HG03039 (cell line): ENCODE data around the gene PYY.

Experiments
- ATAC-seq: cut with Tn5 transposase; IDR thresholded peaks from one replicate; pipeline ENCODE4 v1.9.1; 2021; ENCODE audit warnings: mild to moderate bottlenecking, moderate library complexity; ENCODE audit not compliant: unreplicated experiment

PYY gene

GRCh38 chr17:43917348-43918025 lies 36.3 kb downstream of the PYY start:
- no peak for ATAC-seq

GRCh38 chr17:43917016-43917347 lies 36.8 kb downstream of the PYY start:
- ATAC-seq, result no peak

- no peak for ATAC-seq
These were observed 37.4 kb downstream of the PYY start for GRCh38 chr17:43916385-43916784.

GRCh38 chr17:43915559-43915958 lies 38.2 kb downstream of the PYY start:
- ATAC-seq, result no peak

- no peak for ATAC-seq
These were observed 39.3 kb downstream of the PYY start for GRCh38 chr17:43914451-43914850.

GRCh38 chr17:43913584-43913983 lies 40.2 kb downstream of the PYY start:
- no peak for ATAC-seq

GRCh38 chr17:43912635-43913304 lies 41.0 kb downstream of the PYY start:
- no peak for ATAC-seq

- no peak for ATAC-seq
These were observed 41.8 kb downstream of the PYY start for GRCh38 chr17:43911904-43912303.

- no peak for ATAC-seq
These were observed 44.1 kb downstream of the PYY start for GRCh38 chr17:43909537-43910231.

GRCh38 chr17:43907998-43908721 lies 45.6 kb downstream of the PYY start:
- no peak for ATAC-seq

- ATAC-seq, result no peak
These were observed 46.2 kb downstream of the PYY start, which contains the start of gene MPP2 for GRCh38 chr17:43907425-43907981. Gene MPP2 (minus strand): TSS chr17:43907536. CDS start chr17:43904460, 3,076 bp downstream.

GRCh38 chr17:43906951-43907424 lies 46.8 kb downstream of the PYY start:
- ATAC-seq, result no peak

GRCh38 chr17:43905985-43906852 lies 47.5 kb downstream of the PYY start:
- no peak for ATAC-seq

- ATAC-seq, result no peak
These were observed 48.2 kb downstream of the PYY start for GRCh38 chr17:43905400-43905984.
